ENCODE measurements around the gene P4HA1. TPM values are rescaled to one million over a fixed set of nuclear protein-coding genes. Genes with fewer than 3 reads are reported as not detected.
"Not testable (repeated sequence)": the region's sequence is repeated elsewhere in the genome, so short reads cannot be mapped to it uniquely, and the experiment has no call there.

The P4HA1 gene
- total RNA-seq, 3 donors from 2014 or later (not counting 1 experiment from before 2014, with no cell fraction given): 13.0 to 16.3 (median 13.9) TPM

DNA sequence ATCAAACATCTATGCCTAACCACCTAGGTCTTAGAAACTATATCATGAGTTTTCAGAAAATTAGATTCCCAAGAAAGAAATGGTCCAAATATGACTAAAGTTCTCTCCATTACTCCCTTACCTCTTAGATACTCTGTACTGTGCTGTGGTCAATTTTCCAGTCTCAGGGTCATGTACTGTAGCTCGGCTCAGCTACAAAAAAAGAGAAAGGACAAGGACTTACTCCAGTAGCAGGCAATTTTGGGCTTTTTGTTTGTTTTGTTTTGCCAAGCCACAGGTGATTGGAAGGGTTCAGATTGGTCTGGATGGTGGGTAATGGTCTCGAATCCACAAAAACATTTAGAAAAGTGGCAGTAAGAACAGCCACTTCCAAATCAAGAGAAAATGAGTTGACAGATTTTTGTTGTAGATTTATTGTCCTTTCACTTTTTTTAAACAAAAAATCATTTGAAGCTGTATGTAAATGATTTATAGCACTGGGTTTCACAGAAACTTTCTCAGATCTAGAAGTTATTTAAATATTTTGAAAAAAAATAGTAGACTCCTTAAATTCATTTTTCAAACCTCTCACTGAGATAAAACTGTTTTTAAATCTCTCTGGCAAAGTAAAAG, 52.8 kb downstream of the P4HA1 start:
- Histone ChIP-seq H3K27ac (ENCODE audit: low read length) (no peak overlapping the region), H3K4me3 (ENCODE audit: low read length) (no peak overlapping the region), H3K4me1 (ENCODE audit: control insufficient read depth, insufficient read depth, low read length) (no peaks in the 10 kb centered on the region), H3K36me3 (ENCODE audit: control insufficient read depth, insufficient read depth, low read length) (peaks cover 32% of the 10 kb centered on the region), H3K27me3 (ENCODE audit: control insufficient read depth, insufficient read depth, low read length) (no peaks in the 10 kb centered on the region), H3K9me3 (ENCODE audit: control insufficient read depth, insufficient read depth, low read length) (no peaks in the 10 kb centered on the region)
- Mint-ChIP-seq H3K27ac (no peak overlapping the region), H3K4me3 (no peak overlapping the region), H3K36me3 (peaks cover 7% of the 10 kb centered on the region), H3K27me3 (ENCODE audit: low read depth in 2 of 2) (no peaks in the 10 kb centered on the region), H3K9me3 (no peaks in the 10 kb centered on the region), H3K4me1 (no peaks in the 10 kb centered on the region)
- ATAC-seq (no peak), DNase-seq (no peak)
- TF ChIP-seq, protein P1, sequence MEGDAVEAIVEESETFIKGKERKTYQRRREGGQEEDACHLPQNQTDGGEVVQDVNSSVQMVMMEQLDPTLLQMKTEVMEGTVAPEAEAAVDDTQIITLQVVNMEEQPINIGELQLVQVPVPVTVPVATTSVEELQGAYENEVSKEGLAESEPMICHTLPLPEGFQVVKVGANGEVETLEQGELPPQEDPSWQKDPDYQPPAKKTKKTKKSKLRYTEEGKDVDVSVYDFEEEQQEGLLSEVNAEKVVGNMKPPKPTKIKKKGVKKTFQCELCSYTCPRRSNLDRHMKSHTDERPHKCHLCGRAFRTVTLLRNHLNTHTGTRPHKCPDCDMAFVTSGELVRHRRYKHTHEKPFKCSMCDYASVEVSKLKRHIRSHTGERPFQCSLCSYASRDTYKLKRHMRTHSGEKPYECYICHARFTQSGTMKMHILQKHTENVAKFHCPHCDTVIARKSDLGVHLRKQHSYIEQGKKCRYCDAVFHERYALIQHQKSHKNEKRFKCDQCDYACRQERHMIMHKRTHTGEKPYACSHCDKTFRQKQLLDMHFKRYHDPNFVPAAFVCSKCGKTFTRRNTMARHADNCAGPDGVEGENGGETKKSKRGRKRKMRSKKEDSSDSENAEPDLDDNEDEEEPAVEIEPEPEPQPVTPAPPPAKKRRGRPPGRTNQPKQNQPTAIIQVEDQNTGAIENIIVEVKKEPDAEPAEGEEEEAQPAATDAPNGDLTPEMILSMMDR (IDR thresholded peaks at IDR 0.05): no peak
- 97% methylated on average over 2 of the region's 2 CpGs for WGBS (ENCODE audit: insufficient coverage)
- intact Hi-C loops (cut with micrococcal nuclease): no loop called here

DNA sequence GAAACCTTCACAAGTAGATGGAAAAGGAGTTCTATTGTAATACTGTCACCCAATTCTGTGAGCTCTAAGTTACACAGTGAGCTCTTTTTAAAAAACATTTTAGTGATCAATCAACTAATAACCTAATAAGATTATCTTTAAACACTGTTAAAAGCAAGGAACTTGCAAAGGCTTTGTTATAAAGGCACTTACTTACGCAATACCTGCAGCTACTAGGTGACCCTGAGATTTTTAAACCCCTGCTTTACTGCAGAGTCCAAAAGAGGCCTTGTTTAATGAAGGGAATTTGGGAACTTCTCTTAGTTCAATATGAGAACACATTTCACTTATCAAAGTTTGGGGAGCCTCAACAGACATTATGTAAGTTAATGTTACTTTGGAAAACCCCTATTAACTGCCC, 53.3 kb downstream of the P4HA1 start:
- H3K27ac Mint-ChIP-seq: no peak overlapping the region
- WGBS (ENCODE audit: insufficient coverage): 100% methylated on average over 1 of the region's 1 CpG
- no peaks in the 10 kb centered on the region for H3K9me3 ChIP-seq (ENCODE audit: control insufficient read depth, insufficient read depth, low read length)
- H3K27me3 Mint-ChIP-seq (ENCODE audit: low read depth in 2 of 2): no peaks in the 10 kb centered on the region
- peaks cover 7% of the 10 kb centered on the region for H3K36me3 Mint-ChIP-seq
- no peak overlapping the region for H3K4me3 Mint-ChIP-seq
- ATAC-seq (no peak), DNase-seq (no peak)
- no peak overlapping the region for H3K4me3 ChIP-seq (ENCODE audit: low read length)
- H3K27me3 ChIP-seq (ENCODE audit: control insufficient read depth, insufficient read depth, low read length): no peaks in the 10 kb centered on the region
- no peaks in the 10 kb centered on the region for H3K4me1 ChIP-seq (ENCODE audit: control insufficient read depth, insufficient read depth, low read length)
- TF ChIP-seq, protein P1 (IDR thresholded peaks at IDR 0.05): no peak
- intact Hi-C loops (cut with micrococcal nuclease): no loop called here
- no peaks in the 10 kb centered on the region for H3K4me1 Mint-ChIP-seq
- peaks cover 32% of the 10 kb centered on the region for H3K36me3 ChIP-seq (ENCODE audit: control insufficient read depth, insufficient read depth, low read length)
- H3K9me3 Mint-ChIP-seq: no peaks in the 10 kb centered on the region
- H3K27ac ChIP-seq (ENCODE audit: low read length): no peak overlapping the region

DNA sequence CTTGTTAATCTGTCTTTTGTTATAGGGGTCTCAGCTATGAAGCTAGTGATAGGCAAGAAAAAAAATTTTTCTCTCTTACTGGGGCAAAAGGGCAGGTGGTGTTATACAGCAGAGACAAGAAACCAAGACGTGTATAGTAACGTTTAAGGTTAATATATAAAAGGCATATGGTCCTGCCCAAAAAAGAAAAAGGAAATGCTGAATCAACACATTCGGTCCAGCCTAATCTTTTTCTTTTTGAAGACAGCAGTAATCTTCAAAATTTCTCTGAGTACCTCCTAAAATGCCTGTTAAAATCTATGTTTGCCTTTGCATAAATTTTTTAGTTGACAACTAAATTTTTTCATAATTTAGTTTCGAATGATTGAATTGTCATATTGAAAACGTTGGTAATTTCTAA, 54.5 kb downstream of the P4HA1 start:
- Mint-ChIP-seq H3K27me3 (ENCODE audit: low read depth in 2 of 2) (no peaks in the 10 kb centered on the region), H3K9me3 (no peaks in the 10 kb centered on the region), H3K27ac (no peak overlapping the region), H3K4me1 (no peaks in the 10 kb centered on the region), H3K4me3 (no peak overlapping the region), H3K36me3 (peaks cover 7% of the 10 kb centered on the region)
- TF ChIP-seq, protein P1 (IDR thresholded peaks at IDR 0.05): no peak
- Histone ChIP-seq H3K27me3 (ENCODE audit: control insufficient read depth, insufficient read depth, low read length) (no peaks in the 10 kb centered on the region), H3K4me3 (ENCODE audit: low read length) (no peak overlapping the region), H3K36me3 (ENCODE audit: control insufficient read depth, insufficient read depth, low read length) (peaks cover 32% of the 10 kb centered on the region), H3K9me3 (ENCODE audit: control insufficient read depth, insufficient read depth, low read length) (no peaks in the 10 kb centered on the region), H3K4me1 (ENCODE audit: control insufficient read depth, insufficient read depth, low read length) (no peaks in the 10 kb centered on the region), H3K27ac (ENCODE audit: low read length) (no peak overlapping the region)
- intact Hi-C loops (cut with micrococcal nuclease): no loop called here
- ATAC-seq (no peak), DNase-seq (no peak)
- 100% methylated on average over 3 of the region's 5 CpGs for WGBS (ENCODE audit: insufficient coverage)

DNA sequence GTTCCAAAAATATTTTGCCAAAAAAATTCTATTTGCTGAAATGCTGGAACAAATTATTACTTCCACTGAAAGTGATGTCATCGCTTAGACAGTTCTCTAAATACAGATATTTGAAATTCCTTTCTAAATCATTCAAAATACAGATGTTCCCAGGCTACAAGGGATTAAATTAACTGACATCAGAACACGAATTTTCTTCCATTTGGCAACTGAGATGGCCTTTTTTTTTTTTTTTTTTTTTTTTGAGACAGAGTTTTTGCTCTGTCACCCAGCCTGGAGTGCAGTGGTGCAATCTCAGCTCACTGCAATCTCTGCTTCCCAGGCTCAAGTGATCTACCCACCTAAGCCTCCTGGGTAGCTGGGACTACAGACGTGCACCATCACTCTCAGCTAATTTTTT, 57.0 kb downstream of the P4HA1 start:
- H3K4me1 ChIP-seq (ENCODE audit: control insufficient read depth, insufficient read depth, low read length): no peaks in the 10 kb centered on the region

DNA sequence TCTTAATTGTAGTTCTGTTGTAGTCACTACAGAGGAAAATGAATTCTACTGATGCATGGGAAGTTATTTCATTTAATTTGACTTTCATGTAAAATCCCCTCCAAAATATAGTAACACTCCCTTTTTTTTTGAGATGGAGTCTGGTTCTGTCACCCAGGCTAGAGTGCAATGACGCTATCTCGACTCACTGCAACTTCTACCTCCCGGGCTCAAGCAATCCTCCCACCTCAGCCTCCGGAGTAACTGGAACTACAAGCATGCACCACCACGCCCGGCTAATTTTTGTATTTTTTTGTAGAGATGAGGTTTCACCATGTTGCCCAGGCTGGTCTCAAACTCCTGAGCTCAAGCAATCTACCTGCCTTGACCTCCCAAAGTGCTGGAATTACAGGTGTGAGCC, 60.4 kb downstream of the P4HA1 start:
- H3K27me3 ChIP-seq (ENCODE audit: control insufficient read depth, insufficient read depth, low read length); H3K27ac ChIP-seq (ENCODE audit: low read length); DNase-seq; H3K9me3 ChIP-seq (ENCODE audit: control insufficient read depth, insufficient read depth, low read length); ATAC-seq; H3K4me1 ChIP-seq (ENCODE audit: control insufficient read depth, insufficient read depth, low read length); H3K36me3 ChIP-seq (ENCODE audit: control insufficient read depth, insufficient read depth, low read length); H3K27me3 Mint-ChIP-seq (ENCODE audit: low read depth in 2 of 2); H3K36me3 Mint-ChIP-seq; H3K4me3 ChIP-seq (ENCODE audit: low read length); H3K4me3 Mint-ChIP-seq; H3K4me1 Mint-ChIP-seq; H3K9me3 Mint-ChIP-seq; intact Hi-C loops (cut with micrococcal nuclease); H3K27ac Mint-ChIP-seq: not testable (repeated sequence)
- WGBS (ENCODE audit: insufficient coverage): 90% methylated on average over 5 of the region's 6 CpGs

More for the DNA sequence above, 57.0 kb downstream of the P4HA1 start:
- Mint-ChIP-seq H3K4me3 (no peak overlapping the region), H3K9me3 (no peaks in the 10 kb centered on the region), H3K4me1 (peaks cover 5 to 6% of the 10 kb centered on the region in 2 donors), H3K36me3 (peaks cover 1% of the 10 kb centered on the region), H3K27me3 (ENCODE audit: low read depth in 2 of 2) (no peaks in the 10 kb centered on the region), H3K27ac (no peak overlapping the region)
- intact Hi-C loops (cut with micrococcal nuclease): no loop called here
- H3K9me3 ChIP-seq (ENCODE audit: control insufficient read depth, insufficient read depth, low read length): no peaks in the 10 kb centered on the region
- H3K27ac ChIP-seq (ENCODE audit: low read length): no peak overlapping the region
- ATAC-seq (no peak), DNase-seq (no peak)
- no peaks in the 10 kb centered on the region for H3K27me3 ChIP-seq (ENCODE audit: control insufficient read depth, insufficient read depth, low read length)
- peaks cover 13% of the 10 kb centered on the region for H3K36me3 ChIP-seq (ENCODE audit: control insufficient read depth, insufficient read depth, low read length)
- H3K4me3 ChIP-seq (ENCODE audit: low read length): no peak overlapping the region
- 92% methylated on average over 3 of the region's 3 CpGs for WGBS (ENCODE audit: insufficient coverage)
- TF ChIP-seq, protein P1 (IDR thresholded peaks at IDR 0.05): no peak
